HFFc6 (cell line): Measurements from ENCODE around the gene STK40. TPM values are rescaled to one million over a fixed set of nuclear protein-coding genes. Genes with fewer than 3 reads are reported as not detected.
A peak's percentile ranks its signal among the peaks of the same experiment; 100 is the strongest.

ENCODE experiments used
- DNase-seq: peaks from one replicate; pipeline ENCODE4 v3.0.0-alpha.2; 2018
- H3K27ac Mint-ChIP-seq: 2 replicates; pipeline ENCODE4 v1.8.0; 2020; ENCODE audit warnings: mild to moderate bottlenecking, mixed read lengths
- H3K27me3 Mint-ChIP-seq: 2 replicates; pipeline ENCODE4 v1.8.0; 2021; ENCODE audit warnings: mild to moderate bottlenecking, moderate library complexity, mixed read lengths; ENCODE audit not compliant: insufficient read depth
- H3K36me3 Mint-ChIP-seq: 2 replicates; pipeline ENCODE4 v1.8.0; 2021; ENCODE audit warnings: low read depth, mixed read lengths
- H3K4me1 Mint-ChIP-seq: 2 replicates; pipeline ENCODE4 v1.8.0; 2020; ENCODE audit warnings: low read depth, mixed read lengths
- H3K4me3 Mint-ChIP-seq: 2 replicates; pipeline ENCODE4 v1.8.0; 2020; ENCODE audit warnings: mild to moderate bottlenecking, moderate library complexity, mixed read lengths
- H3K9me3 Mint-ChIP-seq: 2 replicates; pipeline ENCODE4 v1.8.0; 2020; ENCODE audit warnings: mild to moderate bottlenecking, mixed read lengths
- total RNA-seq, 6 experiments: library from RNA; stranded (reverse); fragmentation: NEBNext Ultra II Directional; extraction: Animal tissue kit (Norgen Biotek cat#: 25700); gene quantifications; 2 replicates in 1 of 6; 3 replicates in 5 of 6; pipeline ENCODE4 v1.2.3, GENCODE V29; 2021
- TF ChIP-seq, protein P1 (sequence below): fragments of 200-600 bp; sonication (generic); IDR thresholded peaks from 2 replicates; pipeline ENCODE4 v1.5.0; 2021; ENCODE audit warnings: antibody characterized with exemption, mild to moderate bottlenecking

The STK40 gene
- total RNA-seq, 6 experiments from 2014 or later: 24.1 to 26.5 (median 25.1) TPM

DNA sequence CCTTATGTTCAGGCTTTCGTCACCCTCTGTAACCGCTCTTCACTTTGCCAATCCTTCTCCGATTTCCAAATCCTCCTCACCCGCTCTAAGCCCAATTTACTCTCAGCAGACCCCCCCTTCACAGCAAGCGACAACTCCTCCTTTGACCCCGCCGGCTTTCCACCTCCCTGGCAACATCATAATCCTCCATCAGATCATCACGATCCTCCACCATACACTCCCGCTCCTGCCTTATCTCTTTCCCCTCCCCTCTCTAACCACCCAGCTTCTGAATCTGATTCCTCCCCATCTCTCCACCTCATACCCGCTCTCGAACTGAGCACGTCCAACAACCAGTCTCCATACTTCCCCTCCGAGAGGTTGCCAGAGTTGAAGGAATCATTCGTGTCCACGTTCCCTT is 54.8 kb downstream of the STK40 start:
- Mint-ChIP-seq H3K9me3 (no peaks in the 10 kb centered on the region), H3K27me3 (peaks cover 2% of the 10 kb centered on the region; the same call in 1 of the 2 replicates), H3K36me3 (peaks cover 4% of the 10 kb centered on the region; the same call in 1 of the 2 replicates), H3K4me3 (no peak overlapping the region), H3K4me1 (peaks cover 28% of the 10 kb centered on the region), H3K27ac (no peak overlapping the region)
- TF ChIP-seq, protein P1, sequence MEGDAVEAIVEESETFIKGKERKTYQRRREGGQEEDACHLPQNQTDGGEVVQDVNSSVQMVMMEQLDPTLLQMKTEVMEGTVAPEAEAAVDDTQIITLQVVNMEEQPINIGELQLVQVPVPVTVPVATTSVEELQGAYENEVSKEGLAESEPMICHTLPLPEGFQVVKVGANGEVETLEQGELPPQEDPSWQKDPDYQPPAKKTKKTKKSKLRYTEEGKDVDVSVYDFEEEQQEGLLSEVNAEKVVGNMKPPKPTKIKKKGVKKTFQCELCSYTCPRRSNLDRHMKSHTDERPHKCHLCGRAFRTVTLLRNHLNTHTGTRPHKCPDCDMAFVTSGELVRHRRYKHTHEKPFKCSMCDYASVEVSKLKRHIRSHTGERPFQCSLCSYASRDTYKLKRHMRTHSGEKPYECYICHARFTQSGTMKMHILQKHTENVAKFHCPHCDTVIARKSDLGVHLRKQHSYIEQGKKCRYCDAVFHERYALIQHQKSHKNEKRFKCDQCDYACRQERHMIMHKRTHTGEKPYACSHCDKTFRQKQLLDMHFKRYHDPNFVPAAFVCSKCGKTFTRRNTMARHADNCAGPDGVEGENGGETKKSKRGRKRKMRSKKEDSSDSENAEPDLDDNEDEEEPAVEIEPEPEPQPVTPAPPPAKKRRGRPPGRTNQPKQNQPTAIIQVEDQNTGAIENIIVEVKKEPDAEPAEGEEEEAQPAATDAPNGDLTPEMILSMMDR: no peak
- DNase-seq: no peak

DNA sequence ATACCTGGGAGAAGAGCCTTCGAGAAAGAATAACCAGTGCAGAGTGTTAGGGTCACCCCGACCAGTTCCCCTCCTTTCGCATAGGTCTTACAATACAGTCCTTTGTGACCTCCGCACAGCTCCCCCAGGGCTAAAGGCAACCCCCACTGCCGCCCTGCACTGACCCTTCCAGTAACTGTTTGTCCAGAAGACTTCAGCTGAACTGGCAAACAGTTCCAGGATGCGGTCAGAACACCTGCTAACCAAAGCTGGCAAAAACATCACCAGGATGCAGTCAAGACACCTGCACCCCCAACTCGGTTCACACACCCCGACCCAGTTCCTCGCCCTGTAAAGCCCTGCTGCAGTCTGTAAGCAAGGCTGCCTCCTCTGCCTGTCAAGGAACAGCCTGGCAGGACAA is 55.9 kb downstream of the STK40 start:
- Mint-ChIP-seq H3K36me3 (peaks cover 4% of the 10 kb centered on the region; the same call in 1 of the 2 replicates), H3K4me1 (peaks cover 32% of the 10 kb centered on the region), H3K9me3 (no peaks in the 10 kb centered on the region), H3K27ac (no peak overlapping the region), H3K27me3 (peaks cover 2% of the 10 kb centered on the region; the same call in 1 of the 2 replicates), H3K4me3 (no peak overlapping the region)
- TF ChIP-seq, protein P1: no peak
- DNase-seq: no peak

DNA sequence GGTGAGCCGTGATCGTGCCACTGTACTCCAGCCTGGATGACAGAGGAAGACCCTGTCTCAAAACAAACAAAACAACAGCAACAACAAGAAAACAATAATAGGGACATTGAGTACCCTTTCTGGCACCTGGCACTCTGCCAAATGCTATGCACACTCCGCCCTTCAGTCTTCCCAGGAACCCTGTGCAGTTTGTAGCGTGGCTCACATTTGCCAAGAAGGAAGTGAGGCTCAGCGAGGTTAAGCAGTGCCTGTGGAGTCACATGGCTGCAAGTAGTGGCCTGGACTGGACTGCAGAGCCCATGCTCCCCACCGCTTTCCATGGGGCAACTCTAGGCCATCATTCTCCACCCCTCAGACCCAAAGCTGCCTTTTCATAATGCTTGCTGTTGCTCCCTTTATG is 57.0 kb downstream of the STK40 start:
- no peak overlapping the region for H3K4me3 Mint-ChIP-seq
- no peak for DNase-seq
- H3K4me1 Mint-ChIP-seq: peaks cover 43% of the 10 kb centered on the region
- H3K27ac Mint-ChIP-seq: no peak overlapping the region; the same call in 1 of the 2 replicates
- peaks cover 4% of the 10 kb centered on the region; the same call in 1 of the 2 replicates for H3K36me3 Mint-ChIP-seq
- peaks cover 2% of the 10 kb centered on the region; the same call in 1 of the 2 replicates for H3K27me3 Mint-ChIP-seq
- H3K9me3 Mint-ChIP-seq: no peaks in the 10 kb centered on the region
- TF ChIP-seq, protein P1: no peak

DNA sequence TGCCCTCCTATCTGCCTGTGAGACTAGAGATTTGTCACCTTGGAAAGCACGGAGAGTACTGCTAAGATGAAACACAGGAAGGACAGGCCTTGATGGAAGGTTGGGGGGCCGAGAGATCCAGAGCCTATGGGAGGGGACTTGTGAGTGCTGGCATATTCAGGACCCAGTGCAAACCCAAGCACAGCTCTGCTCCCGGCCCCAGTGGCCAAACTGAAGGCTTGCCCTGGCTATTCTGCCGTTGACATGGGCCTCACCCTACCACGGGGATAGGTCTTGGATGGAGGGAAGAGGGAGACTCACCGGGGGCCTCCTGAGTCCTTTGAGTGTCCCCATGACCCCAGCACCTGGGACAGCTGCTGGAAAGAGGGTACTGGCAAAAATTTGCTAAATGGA is 57.6 kb downstream of the STK40 start:
- Mint-ChIP-seq H3K4me1 (peaks cover 43% of the 10 kb centered on the region), H3K4me3 (no peak overlapping the region), H3K27ac (peak overlapping the region; percentile 80), H3K36me3 (peaks cover 4% of the 10 kb centered on the region; the same call in 1 of the 2 replicates), H3K27me3 (peaks cover 2% of the 10 kb centered on the region; the same call in 1 of the 2 replicates), H3K9me3 (no peaks in the 10 kb centered on the region)
- no peak for DNase-seq
- TF ChIP-seq, protein P1: no peak

DNA sequence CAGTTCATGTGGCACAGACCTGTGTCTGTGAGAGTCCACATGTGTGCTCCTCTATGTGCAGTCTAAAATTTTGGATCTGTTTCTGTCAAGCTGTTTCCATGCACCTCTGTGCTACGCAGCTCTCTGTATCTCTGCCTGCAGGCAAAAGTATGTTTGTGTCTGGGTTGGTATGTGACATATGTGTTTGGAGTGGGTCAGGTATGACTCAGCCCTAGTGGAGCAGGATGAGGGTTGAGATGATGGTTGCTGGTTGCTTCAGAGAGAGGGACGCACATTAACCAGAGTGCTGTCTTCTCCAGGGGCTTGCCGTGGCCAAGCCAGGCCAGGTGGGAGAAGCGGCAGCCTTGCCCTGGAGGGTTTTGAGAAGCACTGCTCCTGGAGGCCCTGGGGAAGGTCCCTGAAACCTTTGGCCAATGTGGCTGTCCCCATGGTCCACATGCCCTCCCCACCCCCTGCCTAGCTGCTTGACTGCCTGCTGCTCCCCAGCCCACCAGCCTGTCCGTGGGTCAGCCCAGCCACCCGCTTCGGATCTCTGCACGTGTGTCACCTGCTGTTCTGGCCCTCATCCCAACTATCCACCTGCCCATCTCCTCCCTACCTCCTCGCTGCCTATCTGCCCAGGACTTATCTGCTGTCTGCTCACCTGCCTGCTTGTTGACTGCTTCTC is 58.2 kb downstream of the STK40 start:
- Mint-ChIP-seq H3K27me3 (peaks cover 4% of the 10 kb centered on the region; the same call in 1 of the 2 replicates), H3K9me3 (no peaks in the 10 kb centered on the region), H3K4me3 (no peak overlapping the region), H3K4me1 (peaks cover 43% of the 10 kb centered on the region), H3K36me3 (peaks cover 4% of the 10 kb centered on the region; the same call in 1 of the 2 replicates), H3K27ac (peak overlapping the region; percentile 80)
- TF ChIP-seq, protein P1: no peak
- DNase-seq: peak; percentile 81
